22Rv1 (cell line): ENCODE data around the gene STXBP5.

Experiments
- H3K27ac ChIP-seq: fragments of 450-650 bp; 2 replicates; pipeline ENCODE4 v1.5.1; 2017
- CTCF ChIP-seq: fragments of 450-650 bp; IDR thresholded peaks from 2 replicates; pipeline ENCODE4 v1.5.1; 2017; ENCODE audit warnings: mild to moderate bottlenecking
- ZFX ChIP-seq: fragments of 450-650 bp; IDR thresholded peaks from 2 replicates; pipeline ENCODE4 v1.6.1; 2017; ENCODE audit warnings: antibody characterized with exemption, borderline replicate concordance

The STXBP5 gene

DNA sequence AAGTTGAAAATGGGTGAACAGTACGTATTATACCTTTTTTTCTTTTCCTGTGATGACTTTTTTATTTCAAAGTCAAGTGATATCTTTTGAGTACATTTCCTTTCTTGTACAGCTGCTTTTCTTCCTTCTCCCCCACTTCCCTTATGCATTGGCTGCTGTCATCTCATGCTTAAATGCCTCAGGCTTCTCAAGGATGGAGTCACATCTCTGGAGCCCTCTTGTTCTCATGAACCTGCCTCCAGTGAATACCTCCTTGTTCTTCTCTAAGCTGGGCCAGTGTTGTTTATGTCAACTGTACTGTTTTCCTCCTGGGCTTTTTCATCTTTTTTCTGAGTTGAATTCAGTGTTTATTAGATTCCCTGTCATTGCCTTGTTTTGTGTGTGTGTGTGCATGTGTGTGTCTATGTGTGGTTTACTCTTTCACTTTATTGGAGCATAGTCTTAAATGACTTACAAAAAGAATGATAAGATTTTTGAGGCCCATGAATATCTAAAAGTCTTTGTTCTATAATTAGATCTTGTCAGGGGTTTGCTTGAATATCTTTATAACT, 23.6 kb downstream of the STXBP5 start:
- H3K27ac ChIP-seq = no peak overlapping the region

GRCh38 chr6:147231589-147231988, 27.4 kb downstream of the STXBP5 start:
- H3K27ac ChIP-seq = no peak overlapping the region
- TF ChIP-seq CTCF = no peak

More for the DNA sequence above, 23.6 kb downstream of the STXBP5 start:
- TF ChIP-seq CTCF (no peak), ZFX (no peak)

GRCh38 chr6:147234685-147235084, 30.5 kb downstream of the STXBP5 start:
- no peak overlapping the region for H3K27ac ChIP-seq
- no peak for TF ChIP-seq ZFX

DNA sequence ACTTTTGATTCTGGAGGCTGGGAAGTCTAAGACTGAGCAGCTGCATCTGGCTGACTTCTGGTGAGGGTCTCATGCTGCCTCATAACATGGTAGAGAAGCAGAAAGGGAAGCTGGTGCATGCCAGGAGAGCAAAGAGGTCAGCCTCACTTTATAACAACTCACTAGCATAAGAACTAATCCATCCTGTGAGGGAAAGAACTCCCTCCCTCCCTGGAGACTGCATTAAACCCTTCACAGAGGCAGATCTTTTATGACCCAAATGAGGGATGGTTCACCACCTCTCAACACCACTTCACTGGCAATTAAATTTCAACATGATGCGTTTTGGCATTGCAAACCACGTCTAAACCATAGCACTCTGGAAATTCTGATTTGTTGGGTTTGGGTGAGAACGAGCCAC, 33.9 kb downstream of the STXBP5 start:
- TF ChIP-seq CTCF (no peak), ZFX (no peak)
- no peak overlapping the region for H3K27ac ChIP-seq

GRCh38 chr6:147238906-147239305, 34.7 kb downstream of the STXBP5 start:
- H3K27ac ChIP-seq = no peak overlapping the region

GRCh38 chr6:147244832-147245231, 40.6 kb downstream of the STXBP5 start:
- no peak overlapping the region for H3K27ac ChIP-seq
- TF ChIP-seq CTCF (no peak), ZFX (no peak)

More at GRCh38 chr6:147238906-147239305, 34.7 kb downstream of the STXBP5 start:
- TF ChIP-seq ZFX = no peak
- no peak for TF ChIP-seq CTCF

DNA sequence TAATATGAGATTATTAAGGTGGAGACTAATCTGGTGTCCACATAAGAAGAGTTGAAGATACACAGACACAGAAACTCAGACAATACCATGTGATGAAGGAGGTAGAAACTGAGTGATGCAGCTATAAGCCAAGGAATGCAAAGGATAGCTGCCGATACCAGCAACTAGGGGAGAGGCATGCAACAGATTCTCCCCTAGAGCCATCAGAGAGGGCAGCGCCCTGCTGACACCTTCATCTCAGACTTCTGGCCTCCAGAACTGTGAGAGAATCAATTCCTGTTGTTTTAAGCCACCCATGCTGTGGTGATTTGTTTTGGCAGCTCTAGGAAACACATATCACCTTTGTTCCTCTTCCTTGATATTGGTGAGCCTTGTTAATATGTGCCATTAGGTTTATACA, 41.5 kb downstream of the STXBP5 start:
- no peak for TF ChIP-seq ZFX
- TF ChIP-seq CTCF = no peak
- H3K27ac ChIP-seq = no peak overlapping the region
